WTC11 (cell line): ENCODE measurements around the gene SLC1A6. TPM values are rescaled to one million over a fixed set of nuclear protein-coding genes. Genes with fewer than 3 reads are reported as not detected.

Experiments used
- ATAC-seq: fragments of 200-7000 bp; cut with Tn5 transposase; 2 replicates; pipeline ENCODE4 v1.10.0; 2021; ENCODE audit warnings: mild to moderate bottlenecking, moderate library complexity
- CTCF ChIA-PET: fragments of 300-600 bp; sonication (Branson Sonifier 250); formaldehyde crosslinking; loops from one replicate; lab custom pipeline; 2021; ENCODE audit warnings: antibody characterized with exemption; lab: Charles Lee
- POLR2A ChIA-PET: fragments of 350-600 bp; sonication (Branson Sonifier 250); formaldehyde crosslinking; loops from one replicate; lab custom pipeline; 2021; ENCODE audit warnings: antibody characterized with exemption; lab: Charles Lee
- DNase-seq: peaks from one replicate; pipeline ENCODE4 v3.0.0; 2021; ENCODE audit warnings: low spot score
- H3K27ac Mint-ChIP-seq: 2 replicates; pipeline ENCODE4 v1.8.0; 2021; ENCODE audit warnings: mixed read lengths
- H3K27me3 Mint-ChIP-seq: 2 replicates; pipeline ENCODE4 v1.8.0; 2021; ENCODE audit warnings: low read depth, mild to moderate bottlenecking, moderate library complexity, mixed read lengths
- H3K36me3 Mint-ChIP-seq: 2 replicates; pipeline ENCODE4 v1.8.0; 2021; ENCODE audit warnings: mixed read lengths
- H3K4me1 Mint-ChIP-seq: 2 replicates; pipeline ENCODE4 v1.8.0; 2022; ENCODE audit warnings: mixed read lengths
- H3K4me3 Mint-ChIP-seq: 2 replicates; pipeline ENCODE4 v1.8.0; 2021; ENCODE audit warnings: mild to moderate bottlenecking, moderate library complexity, mixed read lengths
- H3K9me3 Mint-ChIP-seq: 2 replicates; pipeline ENCODE4 v1.8.0; 2021; ENCODE audit warnings: mixed read lengths
- ARID4B ChIP-seq: sonication (generic); formaldehyde crosslinking; IDR thresholded peaks from 2 replicates; pipeline ENCODE4 v1.8.0; 2023; ENCODE audit warnings: missing genetic modification reagents, mild to moderate bottlenecking, borderline replicate concordance
- GTF2I ChIP-seq: fragments of 250-450 bp; sonication (Bioruptor Pico); conservative IDR thresholded peaks from 2 replicates; pipeline ENCODE4 v1.4.0; 2021; ENCODE audit warnings: mild to moderate bottlenecking
- JAZF1 ChIP-seq: fragments of 250-450 bp; sonication (Bioruptor Pico); IDR thresholded peaks from 2 replicates; pipeline ENCODE4 v1.9.0; 2021; ENCODE audit warnings: moderate library complexity, mild to moderate bottlenecking, inconsistent platforms
- KAT7 ChIP-seq: sonication (generic); formaldehyde crosslinking; IDR thresholded peaks from 2 replicates; pipeline ENCODE4 v1.8.1; 2023; ENCODE audit warnings: missing genetic modification reagents, mild to moderate bottlenecking, borderline replicate concordance
- NFATC4 ChIP-seq: fragments of 250-450 bp; sonication (Bioruptor Pico); IDR thresholded peaks from 2 replicates; pipeline ENCODE4 v1.9.0; 2021; ENCODE audit warnings: mild to moderate bottlenecking
- PRDM15 ChIP-seq: sonication (generic); formaldehyde crosslinking; IDR thresholded peaks from 2 replicates; pipeline ENCODE4 v1.8.0; 2022; ENCODE audit warnings: missing genetic modification reagents
- SMAD4 ChIP-seq: sonication (generic); formaldehyde crosslinking; IDR thresholded peaks from 2 replicates; pipeline ENCODE4 v1.8.0; 2022; ENCODE audit warnings: mild to moderate bottlenecking, missing genetic modification reagents
- STAT6 ChIP-seq: sonication (generic); formaldehyde crosslinking; conservative IDR thresholded peaks from 2 replicates; pipeline ENCODE4 v1.8.1; 2023; ENCODE audit warnings: mild to moderate bottlenecking, low read depth, missing genetic modification reagents, moderate library complexity
- ZNF263 ChIP-seq: sonication (generic); formaldehyde crosslinking; IDR thresholded peaks from 2 replicates; pipeline ENCODE4 v1.8.1; 2022; ENCODE audit warnings: low read depth, mild to moderate bottlenecking, moderate library complexity, missing genetic modification reagents
- ZNF281 ChIP-seq: sonication (generic); formaldehyde crosslinking; IDR thresholded peaks from 2 replicates; pipeline ENCODE4 v1.8.0; 2023; ENCODE audit warnings: mild to moderate bottlenecking, missing genetic modification reagents
- ZNF396 ChIP-seq: fragments of 250-450 bp; sonication (Bioruptor Pico); IDR thresholded peaks from 2 replicates; pipeline ENCODE4 v1.8.0; 2021; ENCODE audit warnings: mild to moderate bottlenecking, moderate library complexity, borderline replicate concordance
- ZNF425 ChIP-seq: fragments of 250-450 bp; sonication (Bioruptor Pico); conservative IDR thresholded peaks from 2 replicates; pipeline ENCODE4 v1.9.0; 2021; ENCODE audit warnings: mild to moderate bottlenecking
- ZNF532 ChIP-seq: fragments of 250-450 bp; sonication (Bioruptor Pico); IDR thresholded peaks from 2 replicates; pipeline ENCODE4 v1.9.0; 2021; ENCODE audit warnings: mild to moderate bottlenecking, borderline replicate concordance
- total RNA-seq: library from RNA; stranded (reverse); gene quantifications from 3 replicates; pipeline ENCODE4 v1.2.3, GENCODE V29; 2021

Gene SLC1A6
- total RNA-seq, 1 experiment from 2014 or later, result 12.0 TPM

- TF ChIP-seq KAT7 (CRISPR knock-in tag), result no peak
- TF ChIP-seq ZNF281 (CRISPR knock-in tag), result no peak
These were observed 64.5 kb downstream of the SLC1A6 start (continued) for GRCh38 chr19:14915116-14915515.

- TF ChIP-seq JAZF1 (CRISPR knock-in tag) (no peak), ZNF396 (CRISPR knock-in tag) (no peak), ZNF425 (CRISPR knock-in tag) (no peak), GTF2I (CRISPR knock-in tag) (no peak), ZNF532 (CRISPR knock-in tag) (no peak), ARID4B (CRISPR knock-in tag) (no peak), ZNF263 (CRISPR knock-in tag) (no peak), NFATC4 (CRISPR knock-in tag) (no peak), PRDM15 (CRISPR knock-in tag) (no peak), STAT6 (CRISPR knock-in tag) (no peak), SMAD4 (CRISPR knock-in tag) (no peak)
- ATAC-seq (no peak), DNase-seq (no peak)
- no peak overlapping the region for H3K4me3 Mint-ChIP-seq
- no peak overlapping the region for H3K27ac Mint-ChIP-seq
- ChIA-PET CTCF (interaction anchor here (0.7 to 1.9 kb wide), 3 partner anchors 11 to 213 kb away, joined by 3 to 5 read pairs (median 4); no protein-coding TSS in a partner anchor), POLR2A (interaction anchor here (0.7 kb wide), 1 partner anchor 74 kb away, joined by 5 read pairs; no protein-coding TSS in a partner anchor)
- no peaks in the 10 kb centered on the region for H3K9me3 Mint-ChIP-seq
- H3K4me1 Mint-ChIP-seq, result peaks cover 3% of the 10 kb centered on the region; the same call in 1 of the 2 replicates
- no peaks in the 10 kb centered on the region for H3K36me3 Mint-ChIP-seq
- H3K27me3 Mint-ChIP-seq, result peaks cover 4% of the 10 kb centered on the region; the same call in 1 of the 2 replicates
These were observed 73.0 kb downstream of the SLC1A6 start for GRCh38 chr19:14906711-14907110.
